NK-92 (cell line): ENCODE data around the gene CPLX3.
"Not testable (repeated sequence)": the region's sequence is repeated elsewhere in the genome, so short reads cannot be mapped to it uniquely, and the experiment has no call there.

ENCODE experiments used
- DNase-seq: peaks from one replicate; lab custom pipeline; 2025; ENCODE audit not compliant: unreplicated experiment; lab: John Stamatoyannopoulos, UW

Gene CPLX3

GRCh38 chr15:74826364-74826819, at the start of gene CPLX3:
TSS of gene CPLX3 (plus strand) at chr15:74826627. CDS start at chr15:74826704, 77 bp downstream.
- no peak for DNase-seq

GRCh38 chr15:74776821-74777768, 49.3 kb upstream of the CPLX3 start:
- DNase-seq: no peak

- no peak for DNase-seq
These were observed 48.4 kb upstream of the CPLX3 start for GRCh38 chr15:74777769-74778598.

GRCh38 chr15:74778599-74778970, 47.8 kb upstream of the CPLX3 start:
- no peak for DNase-seq

- no peak for DNase-seq
These were observed 47.2 kb upstream of the CPLX3 start for GRCh38 chr15:74779162-74779648.

GRCh38 chr15:74780523-74781430, 45.6 kb upstream of the CPLX3 start:
- no peak for DNase-seq

GRCh38 chr15:74781431-74782258, 44.8 kb upstream of the CPLX3 start, which contains the start of gene CSK:
TSS of gene CSK (plus strand) at chr15:74782080. CDS start at chr15:74798298, 16,218 bp downstream.
- no peak for DNase-seq

GRCh38 chr15:74782259-74783071, 44.0 kb upstream of the CPLX3 start:
- no peak for DNase-seq

- no peak for DNase-seq
These were observed 43.2 kb upstream of the CPLX3 start for GRCh38 chr15:74783072-74783807.

- DNase-seq: no peak
These were observed 42.6 kb upstream of the CPLX3 start for GRCh38 chr15:74783808-74784175.

- DNase-seq: no peak
These were observed 41.8 kb upstream of the CPLX3 start for GRCh38 chr15:74784426-74785193.

- DNase-seq: no peak
These were observed 41.0 kb upstream of the CPLX3 start for GRCh38 chr15:74785194-74786032.

GRCh38 chr15:74786081-74786480, 40.3 kb upstream of the CPLX3 start:
- DNase-seq: not testable (repeated sequence)

GRCh38 chr15:74786551-74787165, 39.8 kb upstream of the CPLX3 start:
- DNase-seq: no peak

GRCh38 chr15:74787251-74788041, 39.0 kb upstream of the CPLX3 start:
- DNase-seq: peak; percentile 62
